HCT116 (cell line): ENCODE measurements around the gene CENPF. TPM values are rescaled to one million over a fixed set of nuclear protein-coding genes. Genes with fewer than 3 reads are reported as not detected.
"Not testable (repeated sequence)": the region's sequence is repeated elsewhere in the genome, so short reads cannot be mapped to it uniquely, and the experiment has no call there.

Experiments
- ATAC-seq: fragments of 200-7000 bp; cut with Tn5 transposase; 2 replicates; pipeline ENCODE4 v1.9.1; 2020; ENCODE audit warnings: mild to moderate bottlenecking, moderate library complexity
- BruUV-seq: library from RNA; stranded (reverse); fragments of 400-500 nt; replicated peaks from 2 replicates; lab custom pipeline; 2021; lab: Mats Ljungman, UMichigan
- CTCF ChIA-PET: fragments of 300-600 bp; sonication (Branson Sonifier 250); formaldehyde crosslinking; loops from one replicate; lab custom pipeline; 2021; ENCODE audit warnings: antibody characterized with exemption; lab: Charles Lee
- POLR2A ChIA-PET: fragments of 300-600, 350-600 bp; sonication (Branson Sonifier 250); formaldehyde crosslinking; loops from one replicate; lab custom pipeline; 2021; ENCODE audit warnings: antibody characterized with exemption; lab: Charles Lee
- RAD21 ChIA-PET, 2 experiments: fragments of 300-600 bp; sonication (Branson Sonifier 250); formaldehyde crosslinking; loops; one replicate each; lab custom pipeline; 2023; ENCODE audit warnings: low total read pairs in 2 of 2; ENCODE audit not compliant: uncharacterized antibody in 2 of 2, unreplicated experiment in 2 of 2, low non-redundant PET in 1 of 2; lab: Charles Lee
- DNase-seq: peaks from one replicate; pipeline ENCODE4 v3.0.0-alpha.2; 2010; ENCODE audit warnings: low read depth, low spot score
- H2AFZ ChIP-seq: fragments of 200-600 bp; shearing (Covaris generic), sonication (generic); 2 replicates; pipeline ENCODE4 v1.6.1; 2017; ENCODE audit warnings: low read depth, mixed run types, mixed read lengths, antibody characterized with exemption, low read length; ENCODE audit not compliant: poor library complexity, severe bottlenecking
- H3K27ac ChIP-seq: 2 replicates; pipeline ENCODE4 v1.5.1; 2012; ENCODE audit warnings: low read depth, low read length
- H3K27me3 ChIP-seq: fragments of 200-600 bp; sonication (generic); 2 replicates; pipeline ENCODE4 v1.6.1; 2016; ENCODE audit warnings: mixed run types, low read length, mixed read lengths; ENCODE audit not compliant: insufficient read depth
- H3K36me3 ChIP-seq, 2 experiments: fragments of 200-500 bp in 1 of 2; fragments of 200-600 bp in 1 of 2; sonication (Bioruptor generic) in 1 of 2; sonication (generic) in 1 of 2; 2 replicates each; pipeline versions ENCODE4 v1.5.1 to v1.6.1; 2014 to 2016; ENCODE audit warnings: low read length in 2 of 2, inconsistent platforms in 1 of 2, mixed read lengths in 1 of 2, mixed run types in 1 of 2; ENCODE audit not compliant: insufficient read depth in 2 of 2, control insufficient read depth in 1 of 2
- H3K4me1 ChIP-seq, 2 experiments: fragments of 200-600 bp in 1 of 2; sonication (generic) in 1 of 2; 2 replicates each; pipeline versions ENCODE4 v1.5.1 to v1.6.1; 2012 to 2017; ENCODE audit warnings: low read length in 2 of 2, inconsistent platforms in 1 of 2, mild to moderate bottlenecking in 1 of 2, mixed read lengths in 1 of 2, mixed run types in 1 of 2, moderate library complexity in 1 of 2; ENCODE audit not compliant: insufficient read depth in 2 of 2, control insufficient read depth in 1 of 2
- H3K4me2 ChIP-seq: fragments of 200-600 bp; sonication (generic); 2 replicates; pipeline ENCODE4 v1.6.1; 2017; ENCODE audit warnings: mixed run types, low read length, mixed read lengths
- H3K4me3 ChIP-seq, 2 experiments: fragments of 200-600 bp in 1 of 2; sonication (generic) in 1 of 2; replicated peaks in 1 of 2; 2 replicates each; pipeline ENCODE4 v1.5.1; 2011 to 2016; ENCODE audit warnings: low read length in 2 of 2, control low read depth in 1 of 2, low read depth in 1 of 2, mild to moderate bottlenecking in 1 of 2, mixed read lengths in 1 of 2, mixed run types in 1 of 2
- H3K79me2 ChIP-seq: fragments of 200-600 bp; sonication (generic); 2 replicates; pipeline ENCODE4 v1.6.1; 2017; ENCODE audit warnings: mild to moderate bottlenecking, mixed run types, low read length, moderate library complexity, mixed read lengths; ENCODE audit not compliant: insufficient read depth
- H3K9ac ChIP-seq: fragments of 200-600 bp; sonication (generic); 2 replicates; pipeline ENCODE4 v1.6.1; 2016; ENCODE audit warnings: low read length, mixed read lengths
- H3K9me2 ChIP-seq: fragments of 200-600 bp; sonication (generic), shearing (Covaris generic); 2 replicates; pipeline ENCODE4 v1.6.1; 2017; ENCODE audit warnings: mixed run types, mild to moderate bottlenecking, moderate library complexity; ENCODE audit not compliant: insufficient read depth
- H3K9me3 ChIP-seq, 2 experiments: fragments of 200-500 bp in 1 of 2; fragments of 200-600 bp in 1 of 2; sonication (Bioruptor generic) in 1 of 2; sonication (generic) in 1 of 2; 2 replicates each; pipeline ENCODE4 v1.6.1; 2014 to 2017; ENCODE audit warnings: low read length in 2 of 2, mixed read lengths in 2 of 2, inconsistent platforms in 1 of 2, low read depth in 1 of 2, mild to moderate bottlenecking in 1 of 2, mixed run types in 1 of 2, moderate library complexity in 1 of 2; ENCODE audit not compliant: control insufficient read depth in 1 of 2, insufficient read depth in 1 of 2
- H4K20me1 ChIP-seq: fragments of 200-600 bp; sonication (generic), shearing (Covaris generic); 2 replicates; pipeline ENCODE4 v1.6.1; 2017; ENCODE audit warnings: mixed run types, mild to moderate bottlenecking, moderate library complexity; ENCODE audit not compliant: insufficient read depth
- CEBPB ChIP-seq: IDR thresholded peaks from 2 replicates; pipeline ENCODE4 v1.6.1; 2012; ENCODE audit warnings: low read depth
- JUND ChIP-seq: IDR thresholded peaks from 2 replicates; pipeline ENCODE4 v1.6.1; 2012
- RAD21 ChIP-seq: IDR thresholded peaks from 2 replicates; pipeline ENCODE4 v1.6.1; 2012; ENCODE audit warnings: low read depth, mild to moderate bottlenecking
- SRF ChIP-seq: IDR thresholded peaks from 2 replicates; pipeline ENCODE4 v1.6.1; 2012; ENCODE audit warnings: low read depth
- ZFX ChIP-seq: fragments of 450-650 bp; IDR thresholded peaks from 2 replicates; pipeline ENCODE4 v1.6.1; 2017
- intact Hi-C: fragments of 100-400 bp; cut with micrococcal nuclease; formaldehyde crosslinking; loops from 2 replicates; pipeline ENCODE4 v1.10.0; 2022
- total RNA-seq: library from RNA; stranded (reverse); gene quantifications from one replicate; pipeline ENCODE4 v1.2.1, GENCODE V29; 2021; ENCODE audit not compliant: unreplicated experiment

The CENPF gene
- total RNA-seq, 1 experiment from 2014 or later: 120 TPM

DNA sequence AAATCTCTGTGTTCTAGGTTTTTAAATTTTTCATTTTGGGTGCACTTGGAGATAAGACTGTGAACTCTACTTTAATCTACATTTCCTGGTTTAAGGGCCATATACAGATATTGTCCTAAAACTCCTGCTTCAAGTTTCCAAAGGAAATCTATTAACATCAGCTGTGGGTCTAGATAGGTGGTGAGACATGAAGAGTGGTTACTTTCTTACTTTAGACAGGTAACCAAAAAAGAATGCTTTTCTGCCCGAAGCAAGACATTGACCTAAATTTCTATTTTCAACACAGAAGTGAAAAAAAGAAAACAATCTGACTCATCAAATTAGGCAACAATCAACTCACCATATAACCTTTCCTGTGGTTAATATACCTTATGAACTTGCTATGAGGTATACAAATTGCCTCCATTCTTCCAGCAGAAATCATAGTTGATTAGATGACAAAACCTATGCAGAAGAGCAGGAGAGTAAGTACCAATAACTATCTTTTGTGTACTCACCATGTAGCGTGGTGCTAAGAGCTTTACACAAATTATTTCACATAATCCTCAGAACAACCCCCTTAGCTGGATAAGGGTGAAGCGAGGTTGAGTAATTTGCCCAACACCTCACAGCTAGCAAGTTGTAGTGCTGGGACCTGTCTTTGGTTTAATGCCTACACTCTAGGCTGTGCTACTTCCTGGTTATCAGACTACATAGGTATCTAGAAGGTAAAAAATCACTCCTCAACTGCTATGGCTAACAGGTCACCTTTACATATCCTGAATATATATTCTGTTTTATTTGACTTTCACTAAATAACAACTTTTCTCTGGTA, 28.2 kb upstream of the CENPF start:
- Histone ChIP-seq H3K4me3 (no peak overlapping the region), H3K4me2 (no peak overlapping the region), H3K36me3 (no peaks in the 10 kb centered on the region), H3K27me3 (no peaks in the 10 kb centered on the region), H4K20me1 (no peaks in the 10 kb centered on the region), H3K4me1 (no peaks in the 10 kb centered on the region), H2AFZ (no peak overlapping the region), H3K9ac (no peak overlapping the region), H3K9me2 (no peaks in the 10 kb centered on the region), H3K27ac (no peak overlapping the region), H3K79me2 (no peaks in the 10 kb centered on the region), H3K9me3 (peaks cover 0 to 11% of the 10 kb centered on the region in 2 experiments; a peak in 2 of 4 replicates)
- ChIA-PET RAD21 (no interaction called here), CTCF (interaction anchor here (1.0 to 1.4 kb wide), 2 partner anchors 10 to 23 kb away, joined by 3 to 7 read pairs; partner anchors contain the start of gene PTPN14), POLR2A (no interaction called here)
- no TSS peak for BruUV-seq
- ATAC-seq: no peak
- TF ChIP-seq SRF (no peak), RAD21 (no peak), CEBPB (no peak), ZFX (no peak), JUND (no peak)
- DNase-seq: no peak
- intact Hi-C loops: no loop called here

DNA sequence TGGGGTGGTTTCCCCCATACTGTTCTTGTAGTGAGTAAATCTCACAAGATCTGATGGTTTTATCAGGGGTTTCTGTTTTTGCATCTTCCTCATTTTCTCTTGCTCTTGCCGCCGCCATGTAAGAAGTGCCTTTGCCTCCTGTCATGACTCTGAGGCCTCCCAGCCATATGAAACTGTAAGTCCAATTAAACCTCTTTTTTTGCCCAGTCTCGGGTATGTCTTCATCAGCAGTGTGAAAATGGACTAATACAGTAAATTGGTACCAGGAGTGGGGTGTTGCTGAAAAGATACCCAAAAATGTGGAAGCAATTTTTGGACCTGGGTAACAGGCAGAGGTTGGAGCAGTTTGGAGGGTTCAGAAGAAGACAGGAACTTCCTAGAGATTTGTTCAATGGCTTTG, 26.9 kb upstream of the CENPF start:
- H3K4me1 ChIP-seq, H3K4me2 ChIP-seq, H3K79me2 ChIP-seq, ATAC-seq, H3K36me3 ChIP-seq, H3K27ac ChIP-seq, intact Hi-C loops, H3K9ac ChIP-seq, H3K9me2 ChIP-seq, POLR2A ChIA-PET, H4K20me1 ChIP-seq, H3K27me3 ChIP-seq, H3K4me3 ChIP-seq, RAD21 ChIA-PET, H2AFZ ChIP-seq, CTCF ChIA-PET, DNase-seq, BruUV-seq: not testable (repeated sequence)
- peaks cover 0 to 11% of the 10 kb centered on the region in 2 experiments; a peak in 2 of 4 replicates for H3K9me3 ChIP-seq
